HepG2 (cell line): ENCODE data around the gene DAB1. TPM values are rescaled to one million over a fixed set of nuclear protein-coding genes. Genes with fewer than 3 reads are reported as not detected.

Source experiments
- ATAC-seq: fragments of 200-7000 bp; cut with Tn5 transposase; 3 replicates; pipeline ENCODE4 v1.9.1; 2020; ENCODE audit warnings: mild to moderate bottlenecking, moderate library complexity
- BruUV-seq: library from RNA; stranded (reverse); fragments of 400-500 nt; replicated peaks from 2 replicates; lab custom pipeline; 2021; lab: Mats Ljungman, UMichigan
- CTCF ChIA-PET: fragments of 300-600 bp; formaldehyde crosslinking; extraction: SDS; loops from one replicate; lab custom pipeline; 2021; ENCODE audit warnings: low total read pairs, inconsistent platforms, low intra/inter-chr PET ratio; lab: Yijun Ruan, JAX
- POLR2A ChIA-PET: fragments of 350-600 bp; sonication (Branson Sonifier 250); formaldehyde crosslinking; loops from one replicate; lab custom pipeline; 2020; ENCODE audit warnings: antibody characterized with exemption, inconsistent platforms; lab: Yijun Ruan, JAX
- DNase-seq: peaks from one replicate; pipeline ENCODE4 v3.0.0-alpha.2; 2015; ENCODE audit warnings: low spot score
- FAIRE-seq: peaks from 3 replicates; lab custom pipeline; 2011; peaks lifted over from hg19 to GRCh38; lab: Jason Lieb, UNC
- H2AFZ ChIP-seq: one replicate; pipeline ENCODE4 v1.6.1; 2011; ENCODE audit warnings: low read length, inconsistent platforms
- H3K27ac ChIP-seq: fragments of 300-600 bp; 3 replicates; pipeline ENCODE4 v1.8.0; 2011; ENCODE audit warnings: mixed run types, mild to moderate bottlenecking, mixed read lengths, low read length, inconsistent platforms; ENCODE audit not compliant: insufficient read depth; ENCODE audit errors: extremely low read length
- H3K27me3 ChIP-seq, 2 experiments: fragments of 200-600 bp in 1 of 2; 2 replicates in 1 of 2; 3 replicates in 1 of 2; pipeline versions ENCODE4 v1.6.0 to v1.8.0; 2011; ENCODE audit warnings: low read length in 2 of 2, mild to moderate bottlenecking in 2 of 2, moderate library complexity in 2 of 2, inconsistent platforms in 1 of 2; ENCODE audit not compliant: insufficient read depth in 2 of 2, control insufficient read depth in 1 of 2
- H3K36me3 ChIP-seq, 2 experiments: fragments of 200-600 bp in 1 of 2; replicated peaks in 1 of 2; 2 replicates in 1 of 2; 3 replicates in 1 of 2; pipeline versions ENCODE4 v1.5.1 to v1.8.0; 2011; ENCODE audit warnings: low read length in 2 of 2, inconsistent platforms in 1 of 2; ENCODE audit not compliant: insufficient read depth in 2 of 2, control insufficient read depth in 1 of 2
- H3K4me1 ChIP-seq: 2 replicates; pipeline ENCODE4 v1.5.1; 2012; ENCODE audit warnings: low read length, inconsistent platforms; ENCODE audit not compliant: insufficient read depth
- H3K4me2 ChIP-seq: 2 replicates; pipeline ENCODE4 v1.6.0; 2011; ENCODE audit warnings: low read depth, low read length, inconsistent platforms
- H3K4me3 ChIP-seq, 3 experiments: fragments of 200-600 bp in 1 of 3; sonication (generic), shearing (Covaris generic) in 1 of 3; replicated peaks in 1 of 3; 2 replicates each; pipeline ENCODE4 v1.5.1; 2011 to 2016; ENCODE audit warnings: low read length in 3 of 3, inconsistent platforms in 2 of 3, low read depth in 2 of 3, mild to moderate bottlenecking in 2 of 3, control low read depth in 1 of 3, mixed read lengths in 1 of 3; ENCODE audit not compliant: insufficient read depth in 1 of 3
- H3K79me2 ChIP-seq: one replicate; pipeline ENCODE4 v1.6.1; 2011; ENCODE audit warnings: low read length, inconsistent platforms; ENCODE audit not compliant: insufficient read depth
- H3K9ac ChIP-seq: 2 replicates; pipeline ENCODE4 v1.6.0; 2011; ENCODE audit warnings: mild to moderate bottlenecking, low read depth, low read length, inconsistent platforms; ENCODE audit not compliant: insufficient read depth
- H3K9me3 ChIP-seq: 2 replicates; pipeline ENCODE4 v1.5.1; 2012; ENCODE audit warnings: mild to moderate bottlenecking, low read length
- H4K20me1 ChIP-seq: 2 replicates; pipeline ENCODE4 v1.6.0; 2011; ENCODE audit warnings: inconsistent platforms, mild to moderate bottlenecking, low read length, moderate library complexity; ENCODE audit not compliant: insufficient read depth
- GFI1 ChIP-seq: sonication (generic); formaldehyde crosslinking; IDR thresholded peaks from 2 replicates; pipeline ENCODE4 v1.5.0; 2020; ENCODE audit warnings: missing genetic modification reagents, mild to moderate bottlenecking, borderline replicate concordance
- HOXD1 ChIP-seq: sonication (generic); formaldehyde crosslinking; IDR thresholded peaks from 2 replicates; pipeline ENCODE4 v1.5.0; 2020; ENCODE audit warnings: missing genetic modification reagents
- MAFG ChIP-seq: sonication (generic); formaldehyde crosslinking; IDR thresholded peaks from 2 replicates; pipeline ENCODE4 v1.5.1; 2020; ENCODE audit warnings: mild to moderate bottlenecking, missing genetic modification reagents
- NCOA2 ChIP-seq: sonication (generic); formaldehyde crosslinking; IDR thresholded peaks from 2 replicates; pipeline ENCODE4 v1.8.0; 2022; ENCODE audit warnings: inconsistent platforms
- NFIC ChIP-seq: IDR thresholded peaks from 2 replicates; pipeline ENCODE4 v1.6.1; 2012; ENCODE audit warnings: mild to moderate bottlenecking, low read length, inconsistent platforms
- RXRB ChIP-seq: IDR thresholded peaks from 2 replicates; pipeline ENCODE4 v1.6.1; 2016; ENCODE audit warnings: borderline replicate concordance, missing genetic modification reagents, missing compliant biosample characterization
- SCMH1 ChIP-seq: sonication (generic); formaldehyde crosslinking; IDR thresholded peaks from 2 replicates; pipeline ENCODE4 v1.9.0; 2021; ENCODE audit warnings: missing genetic modification reagents, mild to moderate bottlenecking, borderline replicate concordance
- SP5 ChIP-seq: IDR thresholded peaks from 2 replicates; pipeline ENCODE4 v1.6.1; 2016; ENCODE audit warnings: low read depth, borderline replicate concordance
- ZKSCAN8 ChIP-seq: IDR thresholded peaks from 2 replicates; pipeline ENCODE4 v1.6.1; 2016; ENCODE audit warnings: borderline replicate concordance, missing genetic modification reagents, missing compliant biosample characterization
- ZNF292 ChIP-seq: sonication (generic); formaldehyde crosslinking; IDR thresholded peaks from 2 replicates; pipeline ENCODE4 v1.8.1; 2022; ENCODE audit warnings: mild to moderate bottlenecking, low read depth, missing genetic modification reagents, borderline replicate concordance
- ZNF510 ChIP-seq: sonication (generic); formaldehyde crosslinking; IDR thresholded peaks from 2 replicates; pipeline ENCODE4 v1.4.0; 2020; ENCODE audit warnings: low read depth, mild to moderate bottlenecking, missing genetic modification reagents
- ZNF788 ChIP-seq: sonication (generic); formaldehyde crosslinking; IDR thresholded peaks from 2 replicates; pipeline ENCODE4 v1.5.0; 2020; ENCODE audit warnings: mild to moderate bottlenecking, missing genetic modification reagents, borderline replicate concordance
- WGBS: methylation state at CpG from one replicate; pipeline ENCODE4 v1.1.6; 2017; ENCODE audit warnings: low lambda C conversion rate; 5-methylcytosine and 5-hydroxymethylcytosine counted together
- in situ Hi-C: cut with HindIII; loops from 2 replicates; pipeline ENCODE4 v1.10.0; 2017; ENCODE audit warnings: low pct_unique_long_range_greater_than_20kb; ENCODE audit not compliant: extremely low pct_ligation_motif_present
- intact Hi-C: fragments of 100-400 bp; cut with micrococcal nuclease; formaldehyde crosslinking; loops from one replicate; pipeline ENCODE4 v1.10.0; 2022; ENCODE audit not compliant: unreplicated experiment
- polyA plus RNA-seq, 8 experiments: library from polyadenylated mRNA; depleted of rRNA in 3 of 8; stranded (reverse) in 7 of 8; unstranded in 1 of 8; fragments of >200 nt; fragmentation: Illumina TruSeq in 4 of 8; extraction: Trizol in 4 of 8; gene quantifications; 2 replicates each; pipeline versions ENCODE4 v1.2.1 to v1.2.3, GENCODE V29; 2011 to 2016; ENCODE audit warnings: low read depth in 4 of 8, missing spikeins in 1 of 8, mixed read lengths in 1 of 8; ENCODE audit not compliant: insufficient read depth in 1 of 8
- total RNA-seq, 5 experiments: library from RNA; depleted of rRNA; stranded (reverse); fragments of >200 nt; fragmentation: Illumina TruSeq; extraction: Trizol; gene quantifications; 2 replicates each; pipeline ENCODE4 v1.2.3, GENCODE V29; 2016; ENCODE audit warnings: low read depth in 1 of 5
- TF ChIP-seq, protein P1 (sequence below): sonication (generic); formaldehyde crosslinking; IDR thresholded peaks from 2 replicates; pipeline ENCODE4 v1.4.0; 2020; ENCODE audit warnings: missing genetic modification reagents
- TF ChIP-seq, protein P2 (sequence below): sonication (generic); formaldehyde crosslinking; IDR thresholded peaks from 2 replicates; pipeline ENCODE4 v1.4.0; 2020; ENCODE audit warnings: missing genetic modification reagents, borderline replicate concordance
- TF ChIP-seq, protein P3 (sequence below): sonication (generic); formaldehyde crosslinking; IDR thresholded peaks from 2 replicates; pipeline ENCODE4 v1.4.0; 2020; ENCODE audit warnings: mild to moderate bottlenecking, missing genetic modification reagents

The DAB1 gene
- total and polyA plus RNA-seq, 2 of the 13 experiments (the other 11 are each of a cell fraction or from before 2014, with no cell fraction given): 0.04 to 0.13 TPM

DNA sequence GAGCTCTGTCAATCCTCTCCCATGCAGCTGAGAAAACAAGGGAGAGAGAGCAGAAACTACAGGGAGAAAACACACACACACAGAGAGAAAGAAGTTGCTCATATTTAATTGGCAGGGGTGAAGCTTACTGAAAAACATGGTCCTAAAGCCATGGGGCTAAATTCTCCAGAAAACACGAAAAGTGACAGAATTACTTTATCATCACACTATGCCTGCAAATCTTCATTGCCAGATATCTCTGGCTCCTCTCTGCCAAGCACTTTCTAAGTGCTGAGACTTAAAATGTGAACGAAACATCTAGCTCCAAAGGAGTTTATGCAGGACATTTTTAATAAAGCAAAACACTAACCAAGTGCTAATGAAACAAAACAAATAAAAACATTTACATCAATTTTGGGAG lies 134.1 kb downstream of the DAB1 start:
- no peak overlapping the region for H3K9ac ChIP-seq
- intact Hi-C loops (loop anchor here (10.0 kb wide), 1 partner anchor 305 kb away; no protein-coding TSS in a partner anchor), in situ Hi-C loops (loop anchor here (25.0 kb wide), 1 partner anchor 452 kb away; no protein-coding TSS in a partner anchor)
- POLR2A ChIA-PET: interaction anchor here (1.5 kb wide), 1 partner anchor 9 kb away, joined by 4 read pairs; no protein-coding TSS in a partner anchor
- H3K36me3 ChIP-seq: no peaks in the 10 kb centered on the region
- H3K4me3 ChIP-seq: no peak overlapping the region
- no peak overlapping the region for H3K27ac ChIP-seq
- ATAC-seq (no peak), FAIRE-seq (no peak), DNase-seq (no peak)
- H3K9me3 ChIP-seq: no peaks in the 10 kb centered on the region
- H3K79me2 ChIP-seq: no peaks in the 10 kb centered on the region
- H3K4me2 ChIP-seq: no peak overlapping the region
- H4K20me1 ChIP-seq: no peaks in the 10 kb centered on the region
- no peaks in the 10 kb centered on the region for H3K4me1 ChIP-seq
- no peak overlapping the region for H2AFZ ChIP-seq
- CTCF ChIA-PET: no interaction called here
- 60% methylated on average over 2 of the region's 2 CpGs for WGBS
- H3K27me3 ChIP-seq: no peaks in the 10 kb centered on the region
- BruUV-seq: no TSS peak
- TF ChIP-seq, protein P1, sequence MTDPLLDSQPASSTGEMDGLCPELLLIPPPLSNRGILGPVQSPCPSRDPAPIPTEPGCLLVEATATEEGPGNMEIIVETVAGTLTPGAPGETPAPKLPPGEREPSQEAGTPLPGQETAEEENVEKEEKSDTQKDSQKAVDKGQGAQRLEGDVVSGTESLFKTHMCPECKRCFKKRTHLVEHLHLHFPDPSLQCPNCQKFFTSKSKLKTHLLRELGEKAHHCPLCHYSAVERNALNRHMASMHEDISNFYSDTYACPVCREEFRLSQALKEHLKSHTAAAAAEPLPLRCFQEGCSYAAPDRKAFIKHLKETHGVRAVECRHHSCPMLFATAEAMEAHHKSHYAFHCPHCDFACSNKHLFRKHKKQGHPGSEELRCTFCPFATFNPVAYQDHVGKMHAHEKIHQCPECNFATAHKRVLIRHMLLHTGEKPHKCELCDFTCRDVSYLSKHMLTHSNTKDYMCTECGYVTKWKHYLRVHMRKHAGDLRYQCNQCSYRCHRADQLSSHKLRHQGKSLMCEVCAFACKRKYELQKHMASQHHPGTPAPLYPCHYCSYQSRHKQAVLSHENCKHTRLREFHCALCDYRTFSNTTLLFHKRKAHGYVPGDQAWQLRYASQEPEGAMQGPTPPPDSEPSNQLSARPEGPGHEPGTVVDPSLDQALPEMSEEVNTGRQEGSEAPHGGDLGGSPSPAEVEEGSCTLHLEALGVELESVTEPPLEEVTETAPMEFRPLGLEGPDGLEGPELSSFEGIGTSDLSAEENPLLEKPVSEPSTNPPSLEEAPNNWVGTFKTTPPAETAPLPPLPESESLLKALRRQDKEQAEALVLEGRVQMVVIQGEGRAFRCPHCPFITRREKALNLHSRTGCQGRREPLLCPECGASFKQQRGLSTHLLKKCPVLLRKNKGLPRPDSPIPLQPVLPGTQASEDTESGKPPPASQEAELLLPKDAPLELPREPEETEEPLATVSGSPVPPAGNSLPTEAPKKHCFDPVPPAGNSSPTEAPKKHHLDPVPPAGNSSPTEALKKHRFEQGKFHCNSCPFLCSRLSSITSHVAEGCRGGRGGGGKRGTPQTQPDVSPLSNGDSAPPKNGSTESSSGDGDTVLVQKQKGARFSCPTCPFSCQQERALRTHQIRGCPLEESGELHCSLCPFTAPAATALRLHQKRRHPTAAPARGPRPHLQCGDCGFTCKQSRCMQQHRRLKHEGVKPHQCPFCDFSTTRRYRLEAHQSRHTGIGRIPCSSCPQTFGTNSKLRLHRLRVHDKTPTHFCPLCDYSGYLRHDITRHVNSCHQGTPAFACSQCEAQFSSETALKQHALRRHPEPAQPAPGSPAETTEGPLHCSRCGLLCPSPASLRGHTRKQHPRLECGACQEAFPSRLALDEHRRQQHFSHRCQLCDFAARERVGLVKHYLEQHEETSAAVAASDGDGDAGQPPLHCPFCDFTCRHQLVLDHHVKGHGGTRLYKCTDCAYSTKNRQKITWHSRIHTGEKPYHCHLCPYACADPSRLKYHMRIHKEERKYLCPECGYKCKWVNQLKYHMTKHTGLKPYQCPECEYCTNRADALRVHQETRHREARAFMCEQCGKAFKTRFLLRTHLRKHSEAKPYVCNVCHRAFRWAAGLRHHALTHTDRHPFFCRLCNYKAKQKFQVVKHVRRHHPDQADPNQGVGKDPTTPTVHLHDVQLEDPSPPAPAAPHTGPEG: no peak
- no peak for TF ChIP-seq NCOA2 (CRISPR knock-in tag)
- no peak for TF ChIP-seq ZNF292 (CRISPR knock-in tag)
- no peak for TF ChIP-seq HOXD1 (CRISPR knock-in tag)
- no peak for TF ChIP-seq ZNF510 (CRISPR knock-in tag)
- TF ChIP-seq ZKSCAN8 (CRISPR knock-in tag): no peak
- TF ChIP-seq SCMH1 (CRISPR knock-in tag): no peak
- no peak for TF ChIP-seq GFI1 (CRISPR knock-in tag)
- TF ChIP-seq, protein P2, sequence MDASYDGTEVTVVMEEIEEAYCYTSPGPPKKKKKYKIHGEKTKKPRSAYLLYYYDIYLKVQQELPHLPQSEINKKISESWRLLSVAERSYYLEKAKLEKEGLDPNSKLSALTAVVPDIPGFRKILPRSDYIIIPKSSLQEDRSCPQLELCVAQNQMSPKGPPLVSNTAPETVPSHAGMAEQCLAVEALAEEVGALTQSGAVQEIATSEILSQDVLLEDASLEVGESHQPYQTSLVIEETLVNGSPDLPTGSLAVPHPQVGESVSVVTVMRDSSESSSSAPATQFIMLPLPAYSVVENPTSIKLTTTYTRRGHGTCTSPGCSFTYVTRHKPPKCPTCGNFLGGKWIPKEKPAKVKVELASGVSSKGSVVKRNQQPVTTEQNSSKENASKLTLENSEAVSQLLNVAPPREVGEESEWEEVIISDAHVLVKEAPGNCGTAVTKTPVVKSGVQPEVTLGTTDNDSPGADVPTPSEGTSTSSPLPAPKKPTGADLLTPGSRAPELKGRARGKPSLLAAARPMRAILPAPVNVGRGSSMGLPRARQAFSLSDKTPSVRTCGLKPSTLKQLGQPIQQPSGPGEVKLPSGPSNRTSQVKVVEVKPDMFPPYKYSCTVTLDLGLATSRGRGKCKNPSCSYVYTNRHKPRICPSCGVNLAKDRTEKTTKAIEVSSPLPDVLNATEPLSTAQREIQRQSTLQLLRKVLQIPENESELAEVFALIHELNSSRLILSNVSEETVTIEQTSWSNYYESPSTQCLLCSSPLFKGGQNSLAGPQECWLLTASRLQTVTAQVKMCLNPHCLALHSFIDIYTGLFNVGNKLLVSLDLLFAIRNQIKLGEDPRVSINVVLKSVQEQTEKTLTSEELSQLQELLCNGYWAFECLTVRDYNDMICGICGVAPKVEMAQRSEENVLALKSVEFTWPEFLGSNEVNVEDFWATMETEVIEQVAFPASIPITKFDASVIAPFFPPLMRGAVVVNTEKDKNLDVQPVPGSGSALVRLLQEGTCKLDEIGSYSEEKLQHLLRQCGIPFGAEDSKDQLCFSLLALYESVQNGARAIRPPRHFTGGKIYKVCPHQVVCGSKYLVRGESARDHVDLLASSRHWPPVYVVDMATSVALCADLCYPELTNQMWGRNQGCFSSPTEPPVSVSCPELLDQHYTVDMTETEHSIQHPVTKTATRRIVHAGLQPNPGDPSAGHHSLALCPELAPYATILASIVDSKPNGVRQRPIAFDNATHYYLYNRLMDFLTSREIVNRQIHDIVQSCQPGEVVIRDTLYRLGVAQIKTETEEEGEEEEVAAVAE (CRISPR knock-in tag): no peak
- no peak for TF ChIP-seq SP5
- no peak for TF ChIP-seq NFIC
- TF ChIP-seq MAFG (CRISPR knock-in tag): no peak
- no peak for TF ChIP-seq ZNF788 (CRISPR knock-in tag)
- no peak for TF ChIP-seq RXRB
- TF ChIP-seq, protein P3, sequence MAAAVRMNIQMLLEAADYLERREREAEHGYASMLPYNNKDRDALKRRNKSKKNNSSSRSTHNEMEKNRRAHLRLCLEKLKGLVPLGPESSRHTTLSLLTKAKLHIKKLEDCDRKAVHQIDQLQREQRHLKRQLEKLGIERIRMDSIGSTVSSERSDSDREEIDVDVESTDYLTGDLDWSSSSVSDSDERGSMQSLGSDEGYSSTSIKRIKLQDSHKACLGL: no peak
